ENCODE data around the gene NAA50. TPM values are rescaled to one million over a fixed set of nuclear protein-coding genes. Genes with fewer than 3 reads are reported as not detected.

The NAA50 gene
- total RNA-seq, 1 donor = 169 TPM

- no peaks in the 10 kb centered on the region for H3K27me3 ChIP-seq (ENCODE audit: insufficient read depth, low read length)
- H3K9me3 ChIP-seq (ENCODE audit: low read depth, low read length) = no peaks in the 10 kb centered on the region
- DNase-seq (ENCODE audit: insufficient read length, low spot score, missing footprints) = no peak
- H3K4me1 ChIP-seq (ENCODE audit: insufficient read depth, low read length) = peaks cover 5% of the 10 kb centered on the region
- H2AFZ ChIP-seq (ENCODE audit: low read length) = no peak overlapping the region
- TF ChIP-seq CTCF (IDR thresholded peaks at IDR 0.05; ENCODE audit: extremely low read depth, low read depth, low read length) = no peak
- peaks cover 34% of the 10 kb centered on the region for H4K20me1 ChIP-seq (ENCODE audit: insufficient read depth, low read length)
- no peak overlapping the region for H3K4me3 ChIP-seq (ENCODE audit: insufficient read depth, low read length)
- H3K4me2 ChIP-seq (ENCODE audit: insufficient read depth, low read length) = no peak overlapping the region
- H3K27ac ChIP-seq (ENCODE audit: low read depth, low read length) = no peak overlapping the region
- no peaks in the 10 kb centered on the region for H3K36me3 ChIP-seq (ENCODE audit: insufficient read depth, low read length)
- H3K79me2 ChIP-seq (ENCODE audit: insufficient read depth, low read length) = peaks cover 97% of the 10 kb centered on the region
These were observed 14.4 kb downstream of the NAA50 start for GRCh38 chr3:113731694-113732093.

GRCh38 chr3:113730550-113730949 lies 15.5 kb downstream of the NAA50 start:
- TF ChIP-seq CTCF (IDR thresholded peaks at IDR 0.05; ENCODE audit: extremely low read depth, low read depth, low read length) = no peak
- H4K20me1 ChIP-seq (ENCODE audit: insufficient read depth, low read length) = peaks cover 23% of the 10 kb centered on the region

GRCh38 chr3:113728661-113729060 lies 17.4 kb downstream of the NAA50 start:
- no peaks in the 10 kb centered on the region for H3K4me1 ChIP-seq (ENCODE audit: insufficient read depth, low read length)
- H3K4me3 ChIP-seq (ENCODE audit: insufficient read depth, low read length) = no peak overlapping the region
- H3K4me2 ChIP-seq (ENCODE audit: insufficient read depth, low read length) = no peak overlapping the region
- H3K27ac ChIP-seq (ENCODE audit: low read depth, low read length) = no peak overlapping the region
- peaks cover 9% of the 10 kb centered on the region for H3K36me3 ChIP-seq (ENCODE audit: insufficient read depth, low read length)
- H3K9me3 ChIP-seq (ENCODE audit: low read depth, low read length) = no peaks in the 10 kb centered on the region
- H2AFZ ChIP-seq (ENCODE audit: low read length) = no peak overlapping the region
- DNase-seq (ENCODE audit: insufficient read length, low spot score, missing footprints) = no peak
- H3K27me3 ChIP-seq (ENCODE audit: insufficient read depth, low read length) = no peaks in the 10 kb centered on the region
- peaks cover 21% of the 10 kb centered on the region for H4K20me1 ChIP-seq (ENCODE audit: insufficient read depth, low read length)
- H3K79me2 ChIP-seq (ENCODE audit: insufficient read depth, low read length) = peaks cover 97% of the 10 kb centered on the region
- no peak for TF ChIP-seq CTCF (IDR thresholded peaks at IDR 0.05; ENCODE audit: extremely low read depth, low read depth, low read length)

More at GRCh38 chr3:113730550-113730949, 15.5 kb downstream of the NAA50 start:
- Histone ChIP-seq H3K4me2 (ENCODE audit: insufficient read depth, low read length) (no peak overlapping the region), H3K9me3 (ENCODE audit: low read depth, low read length) (no peaks in the 10 kb centered on the region), H3K4me1 (ENCODE audit: insufficient read depth, low read length) (no peaks in the 10 kb centered on the region), H3K79me2 (ENCODE audit: insufficient read depth, low read length) (peaks cover 97% of the 10 kb centered on the region), H3K27me3 (ENCODE audit: insufficient read depth, low read length) (no peaks in the 10 kb centered on the region), H3K36me3 (ENCODE audit: insufficient read depth, low read length) (no peaks in the 10 kb centered on the region), H3K4me3 (ENCODE audit: insufficient read depth, low read length) (no peak overlapping the region), H3K27ac (ENCODE audit: low read depth, low read length) (no peak overlapping the region), H2AFZ (ENCODE audit: low read length) (no peak overlapping the region)
- no peak for DNase-seq (ENCODE audit: insufficient read length, low spot score, missing footprints)

- TF ChIP-seq CTCF (IDR thresholded peaks at IDR 0.05; ENCODE audit: extremely low read depth, low read depth, low read length) = no peak
- H4K20me1 ChIP-seq (ENCODE audit: insufficient read depth, low read length) = peaks cover 27% of the 10 kb centered on the region
- no peak overlapping the region for H3K27ac ChIP-seq (ENCODE audit: low read depth, low read length)
- peaks cover 43% of the 10 kb centered on the region for H3K79me2 ChIP-seq (ENCODE audit: insufficient read depth, low read length)
- no peaks in the 10 kb centered on the region for H3K27me3 ChIP-seq (ENCODE audit: insufficient read depth, low read length)
- no peak overlapping the region for H2AFZ ChIP-seq (ENCODE audit: low read length)
- no peaks in the 10 kb centered on the region for H3K9me3 ChIP-seq (ENCODE audit: low read depth, low read length)
- H3K4me2 ChIP-seq (ENCODE audit: insufficient read depth, low read length) = no peak overlapping the region
- DNase-seq (ENCODE audit: insufficient read length, low spot score, missing footprints) = no peak
- H3K4me1 ChIP-seq (ENCODE audit: insufficient read depth, low read length) = peaks cover 3% of the 10 kb centered on the region
- no peak overlapping the region for H3K4me3 ChIP-seq (ENCODE audit: insufficient read depth, low read length)
- peaks cover 40% of the 10 kb centered on the region for H3K36me3 ChIP-seq (ENCODE audit: insufficient read depth, low read length)
These were observed 24.4 kb downstream of the NAA50 start for GRCh38 chr3:113721636-113722035.
